HepG2 (cell line): ENCODE data around the gene ABCG4. TPM values are rescaled to one million over a fixed set of nuclear protein-coding genes. Genes with fewer than 3 reads are reported as not detected.

Experiments
- CEBPG ChIP-seq: IDR thresholded peaks from 2 replicates; pipeline ENCODE4 v1.6.1; 2016
- CHD2 ChIP-seq: IDR thresholded peaks from 2 replicates; pipeline ENCODE4 v1.6.1; 2011; ENCODE audit warnings: low read depth, low read length, improper control_type of control experiment
- HNRNPLL ChIP-seq: fragments of 200-400 bp; formaldehyde crosslinking; IDR thresholded peaks from 2 replicates; pipeline ENCODE4 v1.6.1; 2017; ENCODE audit warnings: mild to moderate bottlenecking, low read depth, low read length; ENCODE audit not compliant: poor library complexity, severe bottlenecking
- PATZ1 ChIP-seq: sonication (generic); formaldehyde crosslinking; IDR thresholded peaks from 2 replicates; pipeline ENCODE4 v1.4.0; 2020; ENCODE audit warnings: missing genetic modification reagents
- POLR2AphosphoS2 ChIP-seq: IDR thresholded peaks from 2 replicates; pipeline ENCODE4 v1.6.1; 2011; ENCODE audit warnings: low read depth, low read length, improper control_type of control experiment
- PRMT3 ChIP-seq: sonication (generic); formaldehyde crosslinking; IDR thresholded peaks from 2 replicates; pipeline ENCODE4 v1.8.1; 2022; ENCODE audit warnings: low read depth, mild to moderate bottlenecking, moderate library complexity, missing genetic modification reagents, borderline replicate concordance
- SALL2 ChIP-seq: sonication (generic); formaldehyde crosslinking; IDR thresholded peaks from 2 replicates; pipeline ENCODE4 v1.8.1; 2023; ENCODE audit warnings: mild to moderate bottlenecking, missing genetic modification reagents, inconsistent platforms
- TCF12 ChIP-seq, 2 experiments: fragments of 450-650 bp in 1 of 2; sonication (generic) in 1 of 2; formaldehyde crosslinking in 1 of 2; IDR thresholded peaks; 2 replicates each; pipeline versions ENCODE4 v1.6.1 to v1.8.0; 2017 to 2022; ENCODE audit warnings: antibody characterized with exemption in 1 of 2, mild to moderate bottlenecking in 1 of 2, missing genetic modification reagents in 1 of 2, moderate library complexity in 1 of 2
- ZBTB10 ChIP-seq: sonication (generic); formaldehyde crosslinking; IDR thresholded peaks from 2 replicates; pipeline ENCODE4 v1.4.0; 2020; ENCODE audit warnings: missing genetic modification reagents, borderline replicate concordance
- ZNF264 ChIP-seq: sonication (generic); formaldehyde crosslinking; IDR thresholded peaks from 2 replicates; pipeline ENCODE4 v1.4.0; 2020; ENCODE audit warnings: missing genetic modification reagents
- ZNF326 ChIP-seq: sonication (generic); formaldehyde crosslinking; IDR thresholded peaks from 2 replicates; pipeline ENCODE4 v1.4.0; 2020; ENCODE audit warnings: missing genetic modification reagents, borderline replicate concordance
- ZNF333 ChIP-seq: sonication (generic); formaldehyde crosslinking; IDR thresholded peaks from 2 replicates; pipeline ENCODE4 v1.4.0; 2020; ENCODE audit warnings: mild to moderate bottlenecking, missing genetic modification reagents, borderline replicate concordance
- ZNF431 ChIP-seq: sonication (generic); formaldehyde crosslinking; IDR thresholded peaks from 2 replicates; pipeline ENCODE4 v1.9.0; 2022; ENCODE audit warnings: missing genetic modification reagents, low read depth, mild to moderate bottlenecking, borderline replicate concordance
- ZNF816 ChIP-seq: sonication (generic); formaldehyde crosslinking; IDR thresholded peaks from 2 replicates; pipeline ENCODE4 v1.8.0; 2022; ENCODE audit warnings: missing genetic modification reagents, mild to moderate bottlenecking, borderline replicate concordance
- polyA plus RNA-seq, 8 experiments: library from polyadenylated mRNA; depleted of rRNA in 3 of 8; stranded (reverse) in 7 of 8; unstranded in 1 of 8; fragments of >200 nt; fragmentation: Illumina TruSeq in 4 of 8; extraction: Trizol in 4 of 8; gene quantifications; 2 replicates each; pipeline versions ENCODE4 v1.2.1 to v1.2.3, GENCODE V29; 2011 to 2016; ENCODE audit warnings: low read depth in 4 of 8, missing spikeins in 1 of 8, mixed read lengths in 1 of 8; ENCODE audit not compliant: insufficient read depth in 1 of 8
- total RNA-seq, 5 experiments: library from RNA; depleted of rRNA; stranded (reverse); fragments of >200 nt; fragmentation: Illumina TruSeq; extraction: Trizol; gene quantifications; 2 replicates each; pipeline ENCODE4 v1.2.3, GENCODE V29; 2016; ENCODE audit warnings: low read depth in 1 of 5
- TF ChIP-seq, protein P1 (sequence below): sonication (generic); formaldehyde crosslinking; IDR thresholded peaks from 2 replicates; pipeline ENCODE4 v1.5.1; 2020; ENCODE audit warnings: mild to moderate bottlenecking, missing genetic modification reagents, borderline replicate concordance
- TF ChIP-seq, protein P2 (sequence below): sonication (generic); formaldehyde crosslinking; IDR thresholded peaks from 2 replicates; pipeline ENCODE4 v1.4.0; 2020; ENCODE audit warnings: missing genetic modification reagents

ABCG4 gene
- total and polyA plus RNA-seq, 2 of the 13 experiments (the other 11 are each of a cell fraction or from before 2014, with no cell fraction given), result not detected

DNA sequence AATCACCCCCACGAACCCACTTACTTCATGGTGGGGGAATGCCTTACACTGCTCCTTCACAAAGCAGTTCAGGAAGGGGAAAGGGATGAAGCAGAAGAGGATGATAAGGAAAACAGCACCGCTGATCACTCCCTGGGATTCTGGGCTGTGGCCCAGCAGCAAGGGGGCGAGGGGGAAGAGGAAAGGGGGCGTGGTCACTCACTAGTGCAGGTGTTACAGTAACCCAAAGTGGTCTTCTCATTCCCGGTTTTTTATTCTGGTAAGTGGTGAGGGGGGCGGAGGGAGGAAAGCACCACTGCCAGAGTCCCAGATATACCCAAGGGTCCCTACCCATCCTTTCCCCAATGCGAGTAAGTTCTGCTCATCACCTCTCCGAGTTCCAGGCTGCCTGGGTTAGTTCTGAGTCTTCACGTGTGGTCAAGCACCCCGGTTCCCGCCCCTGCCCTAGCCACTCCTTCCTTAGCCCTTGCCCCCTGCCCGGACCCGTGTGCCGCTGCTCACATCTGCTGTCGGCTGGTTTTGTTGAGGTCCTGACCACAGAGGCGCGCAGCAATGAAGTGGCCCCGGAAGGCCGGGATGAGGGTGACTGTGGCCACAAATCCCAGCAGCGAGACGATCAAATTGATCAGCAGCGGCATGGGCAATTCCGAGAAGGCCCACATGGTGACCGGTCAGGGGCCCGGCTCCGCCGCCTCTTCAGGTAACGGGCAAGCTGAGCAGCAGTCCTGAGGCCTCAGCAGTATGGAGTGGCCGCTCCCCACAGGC lies 47.7 kb upstream of the ABCG4 start (continued):
- TF ChIP-seq, protein P1, sequence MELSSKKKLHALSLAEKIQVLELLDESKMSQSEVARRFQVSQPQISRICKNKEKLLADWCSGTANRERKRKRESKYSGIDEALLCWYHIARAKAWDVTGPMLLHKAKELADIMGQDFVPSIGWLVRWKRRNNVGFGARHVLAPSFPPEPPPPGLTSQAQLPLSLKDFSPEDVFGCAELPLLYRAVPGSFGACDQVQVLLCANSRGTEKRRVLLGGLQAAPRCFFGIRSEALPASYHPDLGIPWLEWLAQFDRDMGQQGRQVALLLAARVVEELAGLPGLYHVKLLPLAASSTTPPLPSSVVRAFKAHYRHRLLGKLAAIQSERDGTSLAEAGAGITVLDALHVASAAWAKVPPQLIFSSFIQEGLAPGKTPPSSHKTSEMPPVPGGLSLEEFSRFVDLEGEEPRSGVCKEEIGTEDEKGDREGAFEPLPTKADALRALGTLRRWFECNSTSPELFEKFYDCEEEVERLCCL (CRISPR knock-in tag), result no peak
- no peak for TF ChIP-seq ZNF264 (CRISPR knock-in tag)
- TF ChIP-seq POLR2AphosphoS2, result no peak
- TF ChIP-seq PATZ1 (CRISPR knock-in tag), result no peak
- TF ChIP-seq TCF12 (IDR thresholded peaks at IDR 0.05), result no peak
- TF ChIP-seq TCF12 (CRISPR knock-in tag; IDR thresholded peaks at IDR 0.05), result no peak
- no peak for TF ChIP-seq ZBTB10 (CRISPR knock-in tag)
- 0 out of 2 replicates have a peak, but pooled peaks have one; percentile 60 for TF ChIP-seq ZNF816 (CRISPR knock-in tag)
- TF ChIP-seq ZNF333 (CRISPR knock-in tag), result no peak
- TF ChIP-seq HNRNPLL, result peak; percentile 35
- no peak for TF ChIP-seq CEBPG (CRISPR knock-in tag)
- TF ChIP-seq SALL2, result no peak
- no peak for TF ChIP-seq ZNF431 (CRISPR knock-in tag)
- no peak for TF ChIP-seq ZNF326 (CRISPR knock-in tag)
- TF ChIP-seq PRMT3, result no peak
- TF ChIP-seq, protein P2, sequence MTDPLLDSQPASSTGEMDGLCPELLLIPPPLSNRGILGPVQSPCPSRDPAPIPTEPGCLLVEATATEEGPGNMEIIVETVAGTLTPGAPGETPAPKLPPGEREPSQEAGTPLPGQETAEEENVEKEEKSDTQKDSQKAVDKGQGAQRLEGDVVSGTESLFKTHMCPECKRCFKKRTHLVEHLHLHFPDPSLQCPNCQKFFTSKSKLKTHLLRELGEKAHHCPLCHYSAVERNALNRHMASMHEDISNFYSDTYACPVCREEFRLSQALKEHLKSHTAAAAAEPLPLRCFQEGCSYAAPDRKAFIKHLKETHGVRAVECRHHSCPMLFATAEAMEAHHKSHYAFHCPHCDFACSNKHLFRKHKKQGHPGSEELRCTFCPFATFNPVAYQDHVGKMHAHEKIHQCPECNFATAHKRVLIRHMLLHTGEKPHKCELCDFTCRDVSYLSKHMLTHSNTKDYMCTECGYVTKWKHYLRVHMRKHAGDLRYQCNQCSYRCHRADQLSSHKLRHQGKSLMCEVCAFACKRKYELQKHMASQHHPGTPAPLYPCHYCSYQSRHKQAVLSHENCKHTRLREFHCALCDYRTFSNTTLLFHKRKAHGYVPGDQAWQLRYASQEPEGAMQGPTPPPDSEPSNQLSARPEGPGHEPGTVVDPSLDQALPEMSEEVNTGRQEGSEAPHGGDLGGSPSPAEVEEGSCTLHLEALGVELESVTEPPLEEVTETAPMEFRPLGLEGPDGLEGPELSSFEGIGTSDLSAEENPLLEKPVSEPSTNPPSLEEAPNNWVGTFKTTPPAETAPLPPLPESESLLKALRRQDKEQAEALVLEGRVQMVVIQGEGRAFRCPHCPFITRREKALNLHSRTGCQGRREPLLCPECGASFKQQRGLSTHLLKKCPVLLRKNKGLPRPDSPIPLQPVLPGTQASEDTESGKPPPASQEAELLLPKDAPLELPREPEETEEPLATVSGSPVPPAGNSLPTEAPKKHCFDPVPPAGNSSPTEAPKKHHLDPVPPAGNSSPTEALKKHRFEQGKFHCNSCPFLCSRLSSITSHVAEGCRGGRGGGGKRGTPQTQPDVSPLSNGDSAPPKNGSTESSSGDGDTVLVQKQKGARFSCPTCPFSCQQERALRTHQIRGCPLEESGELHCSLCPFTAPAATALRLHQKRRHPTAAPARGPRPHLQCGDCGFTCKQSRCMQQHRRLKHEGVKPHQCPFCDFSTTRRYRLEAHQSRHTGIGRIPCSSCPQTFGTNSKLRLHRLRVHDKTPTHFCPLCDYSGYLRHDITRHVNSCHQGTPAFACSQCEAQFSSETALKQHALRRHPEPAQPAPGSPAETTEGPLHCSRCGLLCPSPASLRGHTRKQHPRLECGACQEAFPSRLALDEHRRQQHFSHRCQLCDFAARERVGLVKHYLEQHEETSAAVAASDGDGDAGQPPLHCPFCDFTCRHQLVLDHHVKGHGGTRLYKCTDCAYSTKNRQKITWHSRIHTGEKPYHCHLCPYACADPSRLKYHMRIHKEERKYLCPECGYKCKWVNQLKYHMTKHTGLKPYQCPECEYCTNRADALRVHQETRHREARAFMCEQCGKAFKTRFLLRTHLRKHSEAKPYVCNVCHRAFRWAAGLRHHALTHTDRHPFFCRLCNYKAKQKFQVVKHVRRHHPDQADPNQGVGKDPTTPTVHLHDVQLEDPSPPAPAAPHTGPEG (CRISPR knock-in tag), result peak; percentile 51; the same call in 1 of the 2 replicates
- TF ChIP-seq CHD2, result no peak
